WTC11 (cell line): ENCODE measurements around the gene ARHGAP28.

Experiments
- EMX1 ChIP-seq: fragments of 250-450 bp; sonication (Bioruptor Pico); IDR thresholded peaks from 2 replicates; pipeline ENCODE4 v1.8.0; 2021; ENCODE audit warnings: mild to moderate bottlenecking
- PREB ChIP-seq: sonication (generic); formaldehyde crosslinking; IDR thresholded peaks from 2 replicates; pipeline ENCODE4 v1.8.1; 2022; ENCODE audit warnings: mild to moderate bottlenecking, missing genetic modification reagents, moderate library complexity, borderline replicate concordance
- RELA ChIP-seq: sonication (generic); formaldehyde crosslinking; IDR thresholded peaks from 2 replicates; pipeline ENCODE4 v1.8.1; 2022; ENCODE audit warnings: missing genetic modification reagents, mild to moderate bottlenecking, borderline replicate concordance
- USF2 ChIP-seq: sonication (generic); formaldehyde crosslinking; IDR thresholded peaks from 2 replicates; pipeline ENCODE4 v1.8.1; 2023; ENCODE audit warnings: mild to moderate bottlenecking, missing genetic modification reagents, moderate library complexity
- ZBTB43 ChIP-seq: sonication (generic); formaldehyde crosslinking; IDR thresholded peaks from 2 replicates; pipeline ENCODE4 v1.8.1; 2023; ENCODE audit warnings: mild to moderate bottlenecking, missing genetic modification reagents
- ZNF263 ChIP-seq: sonication (generic); formaldehyde crosslinking; IDR thresholded peaks from 2 replicates; pipeline ENCODE4 v1.8.1; 2022; ENCODE audit warnings: low read depth, mild to moderate bottlenecking, moderate library complexity, missing genetic modification reagents
- TF ChIP-seq, protein P1 (sequence below): fragments of 200-600 bp; IDR thresholded peaks from 2 replicates; pipeline ENCODE4 v1.8.0; 2022; ENCODE audit warnings: antibody characterized with exemption
- TF ChIP-seq, protein P2 (sequence below): sonication (generic); formaldehyde crosslinking; IDR thresholded peaks from 2 replicates; pipeline ENCODE4 v1.8.0; 2023; ENCODE audit warnings: mild to moderate bottlenecking, missing genetic modification reagents
- TF ChIP-seq, protein P3 (sequence below): sonication (generic); formaldehyde crosslinking; IDR thresholded peaks from 2 replicates; pipeline ENCODE4 v1.8.0; 2022; ENCODE audit warnings: mild to moderate bottlenecking, missing genetic modification reagents
- TF ChIP-seq, protein P4 (sequence below): sonication (generic); formaldehyde crosslinking; IDR thresholded peaks from 2 replicates; pipeline ENCODE4 v1.8.0; 2022; ENCODE audit warnings: mild to moderate bottlenecking, missing genetic modification reagents

DNA sequence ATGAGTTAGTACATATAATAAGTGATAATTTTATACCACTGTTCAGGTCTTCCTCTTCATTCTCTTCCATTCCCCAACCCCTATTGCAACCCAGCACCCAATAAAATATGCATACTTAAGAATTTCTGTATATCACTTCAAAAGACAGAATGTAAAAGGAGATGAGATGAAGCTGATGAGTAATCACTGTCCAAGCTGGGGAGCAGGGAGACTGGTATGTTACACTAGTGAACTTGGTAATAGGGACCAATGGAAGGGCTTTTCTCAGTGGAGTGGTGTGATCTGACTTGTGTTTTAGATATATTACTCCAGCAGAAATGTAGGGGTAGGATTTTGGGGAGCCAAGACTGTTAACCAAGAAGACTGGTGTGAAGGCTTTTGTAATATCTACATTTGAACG, 18.0 kb upstream of the ARHGAP28 start:
- TF ChIP-seq, protein P1, sequence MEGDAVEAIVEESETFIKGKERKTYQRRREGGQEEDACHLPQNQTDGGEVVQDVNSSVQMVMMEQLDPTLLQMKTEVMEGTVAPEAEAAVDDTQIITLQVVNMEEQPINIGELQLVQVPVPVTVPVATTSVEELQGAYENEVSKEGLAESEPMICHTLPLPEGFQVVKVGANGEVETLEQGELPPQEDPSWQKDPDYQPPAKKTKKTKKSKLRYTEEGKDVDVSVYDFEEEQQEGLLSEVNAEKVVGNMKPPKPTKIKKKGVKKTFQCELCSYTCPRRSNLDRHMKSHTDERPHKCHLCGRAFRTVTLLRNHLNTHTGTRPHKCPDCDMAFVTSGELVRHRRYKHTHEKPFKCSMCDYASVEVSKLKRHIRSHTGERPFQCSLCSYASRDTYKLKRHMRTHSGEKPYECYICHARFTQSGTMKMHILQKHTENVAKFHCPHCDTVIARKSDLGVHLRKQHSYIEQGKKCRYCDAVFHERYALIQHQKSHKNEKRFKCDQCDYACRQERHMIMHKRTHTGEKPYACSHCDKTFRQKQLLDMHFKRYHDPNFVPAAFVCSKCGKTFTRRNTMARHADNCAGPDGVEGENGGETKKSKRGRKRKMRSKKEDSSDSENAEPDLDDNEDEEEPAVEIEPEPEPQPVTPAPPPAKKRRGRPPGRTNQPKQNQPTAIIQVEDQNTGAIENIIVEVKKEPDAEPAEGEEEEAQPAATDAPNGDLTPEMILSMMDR, result no peak
- TF ChIP-seq RELA (CRISPR knock-in tag), result no peak
- no peak for TF ChIP-seq EMX1 (CRISPR knock-in tag)
- TF ChIP-seq USF2 (CRISPR knock-in tag), result no peak
- TF ChIP-seq, protein P2, sequence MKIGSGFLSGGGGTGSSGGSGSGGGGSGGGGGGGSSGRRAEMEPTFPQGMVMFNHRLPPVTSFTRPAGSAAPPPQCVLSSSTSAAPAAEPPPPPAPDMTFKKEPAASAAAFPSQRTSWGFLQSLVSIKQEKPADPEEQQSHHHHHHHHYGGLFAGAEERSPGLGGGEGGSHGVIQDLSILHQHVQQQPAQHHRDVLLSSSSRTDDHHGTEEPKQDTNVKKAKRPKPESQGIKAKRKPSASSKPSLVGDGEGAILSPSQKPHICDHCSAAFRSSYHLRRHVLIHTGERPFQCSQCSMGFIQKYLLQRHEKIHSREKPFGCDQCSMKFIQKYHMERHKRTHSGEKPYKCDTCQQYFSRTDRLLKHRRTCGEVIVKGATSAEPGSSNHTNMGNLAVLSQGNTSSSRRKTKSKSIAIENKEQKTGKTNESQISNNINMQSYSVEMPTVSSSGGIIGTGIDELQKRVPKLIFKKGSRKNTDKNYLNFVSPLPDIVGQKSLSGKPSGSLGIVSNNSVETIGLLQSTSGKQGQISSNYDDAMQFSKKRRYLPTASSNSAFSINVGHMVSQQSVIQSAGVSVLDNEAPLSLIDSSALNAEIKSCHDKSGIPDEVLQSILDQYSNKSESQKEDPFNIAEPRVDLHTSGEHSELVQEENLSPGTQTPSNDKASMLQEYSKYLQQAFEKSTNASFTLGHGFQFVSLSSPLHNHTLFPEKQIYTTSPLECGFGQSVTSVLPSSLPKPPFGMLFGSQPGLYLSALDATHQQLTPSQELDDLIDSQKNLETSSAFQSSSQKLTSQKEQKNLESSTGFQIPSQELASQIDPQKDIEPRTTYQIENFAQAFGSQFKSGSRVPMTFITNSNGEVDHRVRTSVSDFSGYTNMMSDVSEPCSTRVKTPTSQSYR (CRISPR knock-in tag), result no peak
- TF ChIP-seq, protein P3, sequence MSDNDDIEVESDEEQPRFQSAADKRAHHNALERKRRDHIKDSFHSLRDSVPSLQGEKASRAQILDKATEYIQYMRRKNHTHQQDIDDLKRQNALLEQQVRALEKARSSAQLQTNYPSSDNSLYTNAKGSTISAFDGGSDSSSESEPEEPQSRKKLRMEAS, result no peak
- TF ChIP-seq PREB (CRISPR knock-in tag), result no peak
- no peak for TF ChIP-seq ZBTB43 (CRISPR knock-in tag)
- TF ChIP-seq ZNF263 (CRISPR knock-in tag), result no peak
- TF ChIP-seq, protein P4, sequence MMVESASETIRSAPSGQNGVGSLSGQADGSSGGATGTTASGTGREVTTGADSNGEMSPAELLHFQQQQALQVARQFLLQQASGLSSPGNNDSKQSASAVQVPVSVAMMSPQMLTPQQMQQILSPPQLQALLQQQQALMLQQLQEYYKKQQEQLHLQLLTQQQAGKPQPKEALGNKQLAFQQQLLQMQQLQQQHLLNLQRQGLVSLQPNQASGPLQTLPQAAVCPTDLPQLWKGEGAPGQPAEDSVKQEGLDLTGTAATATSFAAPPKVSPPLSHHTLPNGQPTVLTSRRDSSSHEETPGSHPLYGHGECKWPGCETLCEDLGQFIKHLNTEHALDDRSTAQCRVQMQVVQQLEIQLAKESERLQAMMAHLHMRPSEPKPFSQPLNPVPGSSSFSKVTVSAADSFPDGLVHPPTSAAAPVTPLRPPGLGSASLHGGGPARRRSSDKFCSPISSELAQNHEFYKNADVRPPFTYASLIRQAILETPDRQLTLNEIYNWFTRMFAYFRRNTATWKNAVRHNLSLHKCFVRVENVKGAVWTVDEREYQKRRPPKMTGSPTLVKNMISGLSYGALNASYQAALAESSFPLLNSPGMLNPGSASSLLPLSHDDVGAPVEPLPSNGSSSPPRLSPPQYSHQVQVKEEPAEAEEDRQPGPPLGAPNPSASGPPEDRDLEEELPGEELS (CRISPR knock-in tag), result no peak
